ENCODE results near the gene ANTXR2. TPM values are rescaled to one million over a fixed set of nuclear protein-coding genes. Genes with fewer than 3 reads are reported as not detected.

ANTXR2 gene
- total RNA-seq, 2 donors from 2014 or later, result 58.0 to 58.9 TPM

DNA sequence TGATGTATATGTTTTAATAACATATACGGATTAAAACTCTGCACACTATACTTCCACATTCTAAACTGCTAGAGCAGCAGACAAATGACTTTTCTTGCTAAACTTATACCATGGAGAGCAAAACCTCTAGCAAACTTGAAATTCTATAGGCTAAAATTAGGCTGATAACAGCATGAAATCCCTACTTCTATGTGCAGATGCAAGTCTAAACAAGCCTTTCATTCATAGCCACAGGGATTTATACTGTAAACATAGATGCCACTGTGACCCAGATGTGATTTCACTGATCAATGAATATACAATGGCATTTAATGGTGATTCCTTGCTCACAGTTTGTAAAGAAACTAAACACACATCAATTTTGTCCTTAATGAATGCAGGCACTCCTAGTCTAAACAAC is 151.0 kb downstream of the ANTXR2 start:
- H3K4me3 Mint-ChIP-seq, result no peak overlapping the region
- ATAC-seq (no peak), DNase-seq (no peak)
- H3K4me1 Mint-ChIP-seq, result peaks cover 18% of the 10 kb centered on the region
- H3K36me3 Mint-ChIP-seq (ENCODE audit: low read depth), result peaks cover 2% of the 10 kb centered on the region
- H3K27ac Mint-ChIP-seq, result peak overlapping the region; percentile 45
- no peaks in the 10 kb centered on the region for H3K27me3 Mint-ChIP-seq
- H3K9me3 ChIP-seq (ENCODE audit: control insufficient read depth, low read length, poor library complexity, severe bottlenecking), result no peaks in the 10 kb centered on the region

GRCh38 chr4:79920163-79920853 is 152.7 kb downstream of the ANTXR2 start:
- no peaks in the 10 kb centered on the region for H3K9me3 ChIP-seq (ENCODE audit: control insufficient read depth, low read length, poor library complexity, severe bottlenecking)
- no peaks in the 10 kb centered on the region for H3K27me3 Mint-ChIP-seq
- DNase-seq (no peak), ATAC-seq (no peak)
- H3K4me3 Mint-ChIP-seq, result no peak overlapping the region
- H3K36me3 Mint-ChIP-seq (ENCODE audit: low read depth), result peaks cover 2% of the 10 kb centered on the region
- peaks cover 18% of the 10 kb centered on the region for H3K4me1 Mint-ChIP-seq
- peak overlapping the region; percentile 69 for H3K27ac Mint-ChIP-seq

GRCh38 chr4:79918292-79918691 is 154.7 kb downstream of the ANTXR2 start:
- no peaks in the 10 kb centered on the region for H3K9me3 ChIP-seq (ENCODE audit: control insufficient read depth, low read length, poor library complexity, severe bottlenecking)
- no peak for DNase-seq
- H3K36me3 Mint-ChIP-seq (ENCODE audit: low read depth), result peaks cover 2% of the 10 kb centered on the region
- ATAC-seq, result no peak
- H3K27ac Mint-ChIP-seq, result peak overlapping the region; percentile 54
- peaks cover 25% of the 10 kb centered on the region for H3K4me1 Mint-ChIP-seq
- no peak overlapping the region for H3K4me3 Mint-ChIP-seq
- no peaks in the 10 kb centered on the region for H3K27me3 Mint-ChIP-seq

GRCh38 chr4:79917246-79917645 is 155.8 kb downstream of the ANTXR2 start:
- H3K4me1 Mint-ChIP-seq, result peaks cover 21% of the 10 kb centered on the region
- no peaks in the 10 kb centered on the region for H3K27me3 Mint-ChIP-seq
- H3K36me3 Mint-ChIP-seq (ENCODE audit: low read depth), result no peaks in the 10 kb centered on the region
- ATAC-seq (peak; percentile 59), DNase-seq (peak; percentile 11 to 32 (median 11))
- no peaks in the 10 kb centered on the region for H3K9me3 ChIP-seq (ENCODE audit: control insufficient read depth, low read length, poor library complexity, severe bottlenecking)
- H3K27ac Mint-ChIP-seq, result peak overlapping the region; percentile 57
- H3K4me3 Mint-ChIP-seq, result no peak overlapping the region

DNA sequence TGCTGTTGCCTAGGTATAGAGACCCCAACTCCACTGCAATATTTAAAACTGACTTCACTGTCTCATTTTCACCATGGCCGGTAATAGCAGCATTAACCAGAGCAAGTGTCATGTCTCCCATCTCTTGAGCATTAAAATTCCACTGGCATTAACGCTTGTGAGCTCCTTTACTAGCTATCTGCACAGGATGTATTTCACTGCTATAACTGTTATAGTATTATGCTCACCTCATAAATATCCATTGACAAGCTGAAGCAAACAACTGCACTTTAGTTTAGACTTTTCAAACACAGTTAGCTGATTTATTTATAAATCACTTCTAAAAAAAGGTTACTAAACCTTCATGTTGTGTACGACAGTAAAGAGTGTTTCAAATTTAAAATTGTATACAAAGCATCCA is 157.8 kb downstream of the ANTXR2 start:
- H3K9me3 ChIP-seq (ENCODE audit: control insufficient read depth, low read length, poor library complexity, severe bottlenecking), result no peaks in the 10 kb centered on the region
- no peak for ATAC-seq
- Mint-ChIP-seq H3K36me3 (ENCODE audit: low read depth) (peaks cover 2% of the 10 kb centered on the region), H3K27me3 (no peaks in the 10 kb centered on the region), H3K27ac (no peak overlapping the region), H3K4me3 (no peak overlapping the region), H3K4me1 (peaks cover 21% of the 10 kb centered on the region)
- no peak for DNase-seq

- no peak for ATAC-seq
Observed at GRCh38 chr4:79913581-79913980, 159.4 kb downstream of the ANTXR2 start.

GRCh38 chr4:79907001-79907400 is 166.0 kb downstream of the ANTXR2 start:
- Mint-ChIP-seq H3K27me3 (no peaks in the 10 kb centered on the region), H3K36me3 (ENCODE audit: low read depth) (peaks cover 6% of the 10 kb centered on the region), H3K4me3 (peak overlapping the region; percentile 25)

More at GRCh38 chr4:79913581-79913980, 159.4 kb downstream of the ANTXR2 start:
- no peaks in the 10 kb centered on the region for H3K27me3 Mint-ChIP-seq
- no peak for DNase-seq
- no peaks in the 10 kb centered on the region for H3K9me3 ChIP-seq (ENCODE audit: control insufficient read depth, low read length, poor library complexity, severe bottlenecking)
- peaks cover 2% of the 10 kb centered on the region for H3K36me3 Mint-ChIP-seq (ENCODE audit: low read depth)
- peaks cover 22% of the 10 kb centered on the region for H3K4me1 Mint-ChIP-seq
- H3K27ac Mint-ChIP-seq, result no peak overlapping the region
- no peak overlapping the region for H3K4me3 Mint-ChIP-seq

DNA sequence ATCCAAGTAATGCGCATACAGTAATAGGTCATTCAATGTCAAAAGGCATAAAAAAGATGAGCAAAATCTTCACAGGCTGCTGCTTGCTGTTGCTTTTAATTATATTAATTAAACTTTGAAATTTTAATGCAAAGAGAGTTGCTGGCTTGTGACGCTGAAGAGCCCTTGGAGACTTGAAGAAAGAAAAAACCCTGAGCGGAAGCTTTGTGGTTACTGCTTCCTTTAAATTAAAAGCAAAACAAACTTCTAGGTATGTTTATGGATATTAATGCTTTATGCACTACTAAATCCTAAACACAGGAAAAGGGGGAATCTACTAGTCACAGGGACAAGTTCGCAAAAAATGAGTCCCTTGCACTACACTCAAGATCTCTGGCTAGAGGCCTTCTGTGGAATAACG is 166.7 kb downstream of the ANTXR2 start:
- H3K27ac Mint-ChIP-seq, result no peak overlapping the region
- H3K4me3 Mint-ChIP-seq, result no peak overlapping the region
- H3K36me3 Mint-ChIP-seq (ENCODE audit: low read depth), result peaks cover 6% of the 10 kb centered on the region
- no peaks in the 10 kb centered on the region for H3K27me3 Mint-ChIP-seq
- ATAC-seq, result no peak
- DNase-seq, result no peak
- no peaks in the 10 kb centered on the region for H3K9me3 ChIP-seq (ENCODE audit: control insufficient read depth, low read length, poor library complexity, severe bottlenecking)
- H3K4me1 Mint-ChIP-seq, result peaks cover 9% of the 10 kb centered on the region

More at GRCh38 chr4:79907001-79907400, 166.0 kb downstream of the ANTXR2 start:
- peaks cover 9% of the 10 kb centered on the region for H3K4me1 Mint-ChIP-seq
- no peak overlapping the region for H3K27ac Mint-ChIP-seq
- no peaks in the 10 kb centered on the region for H3K9me3 ChIP-seq (ENCODE audit: control insufficient read depth, low read length, poor library complexity, severe bottlenecking)
- DNase-seq (no peak), ATAC-seq (no peak)

DNA sequence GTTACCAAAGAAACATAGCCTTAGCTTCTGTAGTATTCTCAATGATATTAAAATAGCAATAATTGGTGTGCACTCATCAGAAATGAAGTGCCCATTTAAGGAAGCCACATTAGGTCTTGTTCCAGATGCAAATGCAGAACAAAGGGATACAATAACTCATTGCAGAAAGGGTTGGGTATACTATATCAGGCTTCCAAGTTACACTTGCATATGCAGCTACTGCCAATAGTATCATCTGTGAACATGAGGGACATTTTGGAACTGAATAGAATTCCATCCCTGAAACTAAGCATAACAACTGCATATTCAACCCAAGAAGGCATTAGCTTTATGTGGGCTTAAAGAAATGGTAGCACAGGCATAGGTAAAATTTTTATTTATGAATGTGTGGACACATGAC is 167.8 kb downstream of the ANTXR2 start:
- Mint-ChIP-seq H3K4me3 (no peak overlapping the region), H3K36me3 (ENCODE audit: low read depth) (peaks cover 4% of the 10 kb centered on the region), H3K27me3 (no peaks in the 10 kb centered on the region), H3K27ac (no peak overlapping the region), H3K4me1 (peaks cover 7% of the 10 kb centered on the region)
- no peak for DNase-seq
- ATAC-seq, result no peak
- H3K9me3 ChIP-seq (ENCODE audit: control insufficient read depth, low read length, poor library complexity, severe bottlenecking), result no peaks in the 10 kb centered on the region

- H3K4me3 Mint-ChIP-seq, result no peak overlapping the region
Observed at GRCh38 chr4:79904331-79904730, 168.7 kb downstream of the ANTXR2 start.

GRCh38 chr4:79900182-79900581 is 172.8 kb downstream of the ANTXR2 start:
- no peaks in the 10 kb centered on the region for H3K4me1 Mint-ChIP-seq
- ATAC-seq (no peak), DNase-seq (no peak)
- H3K27me3 Mint-ChIP-seq, result no peaks in the 10 kb centered on the region
- H3K4me3 Mint-ChIP-seq, result no peak overlapping the region
- H3K36me3 Mint-ChIP-seq (ENCODE audit: low read depth), result no peaks in the 10 kb centered on the region
- no peaks in the 10 kb centered on the region for H3K9me3 ChIP-seq (ENCODE audit: control insufficient read depth, low read length, poor library complexity, severe bottlenecking)
- no peak overlapping the region for H3K27ac Mint-ChIP-seq

More at GRCh38 chr4:79904331-79904730, 168.7 kb downstream of the ANTXR2 start:
- no peaks in the 10 kb centered on the region for H3K9me3 ChIP-seq (ENCODE audit: control insufficient read depth, low read length, poor library complexity, severe bottlenecking)
- Mint-ChIP-seq H3K27me3 (no peaks in the 10 kb centered on the region), H3K4me1 (peaks cover 7% of the 10 kb centered on the region), H3K36me3 (ENCODE audit: low read depth) (peaks cover 4% of the 10 kb centered on the region), H3K27ac (no peak overlapping the region)
- ATAC-seq, result no peak
- no peak for DNase-seq

DNA sequence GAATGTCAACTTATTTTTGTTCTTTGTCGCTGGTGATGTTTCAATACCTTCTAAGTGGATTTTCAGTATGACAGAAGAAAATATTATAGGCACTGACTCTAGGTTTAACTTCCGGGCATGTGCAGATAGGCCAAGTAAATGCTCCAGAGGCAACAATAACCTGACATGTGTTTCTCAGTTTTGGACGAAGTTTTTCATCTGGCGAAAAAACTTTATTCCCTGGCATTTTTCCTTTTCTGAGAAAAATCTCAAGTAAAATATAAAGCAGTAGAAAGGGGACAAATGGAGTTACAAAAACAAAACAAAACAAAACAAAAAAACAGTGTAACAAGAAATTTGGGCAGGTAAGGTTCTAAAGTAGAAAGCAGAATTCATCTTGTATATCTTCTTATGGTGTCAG is 173.5 kb downstream of the ANTXR2 start:
- Mint-ChIP-seq H3K27me3 (no peaks in the 10 kb centered on the region), H3K4me3 (no peak overlapping the region), H3K36me3 (ENCODE audit: low read depth) (no peaks in the 10 kb centered on the region), H3K27ac (no peak overlapping the region), H3K4me1 (no peaks in the 10 kb centered on the region)
- no peaks in the 10 kb centered on the region for H3K9me3 ChIP-seq (ENCODE audit: control insufficient read depth, low read length, poor library complexity, severe bottlenecking)
- DNase-seq, result no peak
- no peak for ATAC-seq

DNA sequence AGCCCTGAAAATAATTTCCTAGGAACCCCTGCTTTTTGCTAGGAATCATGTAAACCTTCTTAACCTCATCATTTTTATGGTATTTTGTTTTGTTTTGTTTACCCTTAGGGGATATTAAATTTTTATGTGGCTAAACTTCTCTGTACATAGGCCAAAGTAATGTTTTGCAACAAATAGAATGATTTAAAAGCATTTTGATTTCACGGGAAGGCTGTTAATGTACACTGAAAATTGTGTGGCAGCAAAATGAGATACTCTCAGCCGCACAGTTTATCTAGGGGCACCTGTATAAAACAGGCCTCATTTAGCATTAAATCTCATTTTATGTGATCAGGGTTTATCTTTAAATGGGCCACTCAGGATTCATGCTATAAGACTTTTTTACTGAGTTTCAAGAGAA is 175.0 kb downstream of the ANTXR2 start:
- Mint-ChIP-seq H3K27ac (no peak overlapping the region), H3K4me1 (no peaks in the 10 kb centered on the region), H3K4me3 (no peak overlapping the region), H3K27me3 (no peaks in the 10 kb centered on the region), H3K36me3 (ENCODE audit: low read depth) (no peaks in the 10 kb centered on the region)
- ATAC-seq (no peak), DNase-seq (no peak)
- H3K9me3 ChIP-seq (ENCODE audit: control insufficient read depth, low read length, poor library complexity, severe bottlenecking), result no peaks in the 10 kb centered on the region

- H3K9me3 ChIP-seq (ENCODE audit: control insufficient read depth, low read length, poor library complexity, severe bottlenecking), result no peaks in the 10 kb centered on the region
- H3K4me3 Mint-ChIP-seq, result no peak overlapping the region
- ATAC-seq (no peak), DNase-seq (no peak)
- no peaks in the 10 kb centered on the region for H3K36me3 Mint-ChIP-seq (ENCODE audit: low read depth)
- H3K27ac Mint-ChIP-seq, result no peak overlapping the region
- H3K4me1 Mint-ChIP-seq, result no peaks in the 10 kb centered on the region
- no peaks in the 10 kb centered on the region for H3K27me3 Mint-ChIP-seq
Observed at GRCh38 chr4:79897174-79897573, 175.9 kb downstream of the ANTXR2 start.
